Body of pancreas (tissue), 4 donors: Measurements from ENCODE around the gene BTNL9. TPM values are rescaled to one million over a fixed set of nuclear protein-coding genes. Genes with fewer than 3 reads are reported as not detected.

ENCODE experiments used
- ATAC-seq: fragments of 150-250 bp; one replicate; pipeline ENCODE4 v1.9.1; 2016
- DNase-seq, 4 donors: peaks; one replicate each; pipeline ENCODE4 v3.0.0-alpha.2; 2019
- H3K27ac ChIP-seq, 4 donors: fragments of 200-600 bp; sonication (generic); 1 replicate in 3 of 4; 2 replicates in 1 of 4; pipeline versions ENCODE4 v1.5.1 to v1.6.1; 2016 to 2019; ENCODE audit warnings: mild to moderate bottlenecking in 1 of 4, mixed read lengths in 1 of 4, moderate library complexity in 1 of 4
- H3K27me3 ChIP-seq, 2 donors: fragments of 200-600 bp; sonication (generic); one replicate each; pipeline ENCODE4 v1.6.0; 2016; ENCODE audit warnings: mild to moderate bottlenecking in 1 of 2
- H3K36me3 ChIP-seq, 2 donors: fragments of 200-600 bp; sonication (generic); replicated peaks in 1 of 2; 2 replicates each; pipeline ENCODE4 v1.5.1; 2016; ENCODE audit warnings: low read depth in 2 of 2; ENCODE audit not compliant: insufficient read depth in 1 of 2
- H3K4me1 ChIP-seq: fragments of 200-600 bp; sonication (generic); one replicate; pipeline ENCODE4 v1.6.0; 2016
- H3K4me3 ChIP-seq, 2 donors: fragments of 200-600 bp; sonication (generic); 1 replicate in 1 of 2; 2 replicates in 1 of 2; pipeline ENCODE4 v1.5.1; 2016 to 2019
- H3K9me3 ChIP-seq, 3 donors: fragments of 200-600 bp; sonication (generic); 1 replicate in 2 of 3; 2 replicates in 1 of 3; pipeline ENCODE4 v1.5.1; 2016
- CTCF ChIP-seq, 7 experiments: fragments of 450-650 bp in 4 of 7; fragments of 200-600 bp in 3 of 7; sonication (generic) in 3 of 7; IDR thresholded peaks; one replicate each; pipeline ENCODE4 v1.5.1; 2016 to 2019; ENCODE audit warnings: antibody characterized with exemption in 7 of 7
- POLR2A ChIP-seq, 3 donors: fragments of 450-650 bp; IDR thresholded peaks; one replicate each; pipeline ENCODE4 v1.6.1; 2016; ENCODE audit warnings: antibody characterized with exemption in 3 of 3, mild to moderate bottlenecking in 2 of 3
- WGBS, 2 donors: methylation state at CpG; one replicate each; pipeline ENCODE4 v1.1.5; 2017; 5-methylcytosine and 5-hydroxymethylcytosine counted together
- intact Hi-C: fragments of 100-400 bp; cut with DNase I; formaldehyde crosslinking; loops from one replicate; pipeline ENCODE4 v1.15.1; 2023
- total RNA-seq, 2 donors: library from RNA; depleted of rRNA; stranded (reverse); fragments of >200 nt; gene quantifications; one replicate each; pipeline ENCODE4 v1.1.0, GENCODE V29; 2016

Gene BTNL9
- total RNA-seq, 2 donors from 2014 or later: 20.2 to 41.5 TPM

- Histone ChIP-seq H3K4me3 (no peak overlapping the region), H3K9me3 (no peaks in the 10 kb centered on the region), H3K4me1 (no peaks in the 10 kb centered on the region), H3K27ac (no peak overlapping the region), H3K27me3 (no peaks in the 10 kb centered on the region), H3K36me3 (no peaks in the 10 kb centered on the region)
- ATAC-seq (no peak), DNase-seq (no peak)
- intact Hi-C loops: no loop called here
- TF ChIP-seq POLR2A (IDR thresholded peaks at IDR 0.05) (no peak), CTCF (IDR thresholded peaks at IDR 0.05) (no peak)
- 77 to 83% methylated on average over 3 of the region's 3 CpGs for WGBS, 2 donors
Measured at GRCh38 chr5:181031716-181032115, 8.3 kb upstream of the BTNL9 start.

GRCh38 chr5:181035991-181036815 lies 3.9 kb upstream of the BTNL9 start:
- TF ChIP-seq POLR2A (IDR thresholded peaks at IDR 0.05) (no peak), CTCF (IDR thresholded peaks at IDR 0.05) (no peak)
- no peaks in the 10 kb centered on the region for H3K27me3 ChIP-seq
- no peaks in the 10 kb centered on the region for H3K4me1 ChIP-seq
- ATAC-seq (no peak), DNase-seq (peak in 1 of 4 donors; percentile 29)
- H3K4me3 ChIP-seq: no peak overlapping the region
- H3K36me3 ChIP-seq: no peaks in the 10 kb centered on the region
- no peaks in the 10 kb centered on the region for H3K9me3 ChIP-seq
- WGBS, 2 donors: 59 to 61% methylated on average over 19 to 20 of the region's 20 CpGs
- intact Hi-C loops: no loop called here
- no peak overlapping the region for H3K27ac ChIP-seq

GRCh38 chr5:181036816-181037364 lies 3.2 kb upstream of the BTNL9 start:
- Histone ChIP-seq H3K36me3 (no peaks in the 10 kb centered on the region), H3K27me3 (no peaks in the 10 kb centered on the region), H3K27ac (no peak overlapping the region), H3K4me3 (no peak overlapping the region), H3K9me3 (no peaks in the 10 kb centered on the region), H3K4me1 (no peaks in the 10 kb centered on the region)
- TF ChIP-seq POLR2A (IDR thresholded peaks at IDR 0.05): no peak
- 85% methylated on average over 13 of the region's 13 CpGs; no CpG with 5 or more reads in 1 of the 2 donors for WGBS, 2 donors
- intact Hi-C loops: no loop called here
- no peak for DNase-seq
- ATAC-seq: peak; percentile 15

GRCh38 chr5:181037365-181037861 lies 2.7 kb upstream of the BTNL9 start:
- H3K27me3 ChIP-seq: no peaks in the 10 kb centered on the region
- no peak overlapping the region for H3K4me3 ChIP-seq
- H3K4me1 ChIP-seq: no peaks in the 10 kb centered on the region
- H3K9me3 ChIP-seq: no peaks in the 10 kb centered on the region
- H3K27ac ChIP-seq: no peak overlapping the region
- no peaks in the 10 kb centered on the region for H3K36me3 ChIP-seq
- intact Hi-C loops: no loop called here
- TF ChIP-seq POLR2A (IDR thresholded peaks at IDR 0.05) (peak in 2 of 3 donors; percentile 9 to 22), CTCF (IDR thresholded peaks at IDR 0.05) (no peak)
- DNase-seq: no peak
- no peak for ATAC-seq
- 50 to 75% methylated on average over 1 to 4 of the region's 4 CpGs for WGBS, 2 donors

GRCh38 chr5:181039471-181039870 lies 595 bp upstream of the BTNL9 start:
- no peak overlapping the region for H3K4me3 ChIP-seq
- intact Hi-C loops: no loop called here
- no peak overlapping the region for H3K27ac ChIP-seq
- ATAC-seq (no peak), DNase-seq (no peak)
- 61 to 63% methylated on average over 8 of the region's 8 CpGs for WGBS, 2 donors
- H3K36me3 ChIP-seq: no peaks in the 10 kb centered on the region
- H3K4me1 ChIP-seq: no peaks in the 10 kb centered on the region
- H3K9me3 ChIP-seq: no peaks in the 10 kb centered on the region
- no peak for TF ChIP-seq POLR2A (IDR thresholded peaks at IDR 0.05)
- TF ChIP-seq CTCF (IDR thresholded peaks at IDR 0.05): no peak
- H3K27me3 ChIP-seq: no peaks in the 10 kb centered on the region
